Gastroesophageal sphincter (tissue), 4 donors: Measurements from ENCODE around the gene DET1. TPM values are rescaled to one million over a fixed set of nuclear protein-coding genes. Genes with fewer than 3 reads are reported as not detected.
"Not testable (repeated sequence)": the region's sequence is repeated elsewhere in the genome, so short reads cannot be mapped to it uniquely, and the experiment has no call there.

Experiments
- ATAC-seq: fragments of 150-250 bp; one replicate; pipeline ENCODE4 v1.9.1; 2016; ENCODE audit warnings: mild to moderate bottlenecking, moderate library complexity
- H3K27ac ChIP-seq, 4 donors: fragments of 200-600 bp; sonication (generic) in 3 of 4; 1 replicate in 3 of 4; 2 replicates in 1 of 4; pipeline ENCODE4 v1.5.1; 2016 to 2019
- H3K27me3 ChIP-seq: fragments of 200-600 bp; sonication (generic); one replicate; pipeline ENCODE4 v1.5.1; 2019
- H3K36me3 ChIP-seq, 2 donors: fragments of 200-600 bp; sonication (generic); one replicate each; pipeline ENCODE4 v1.5.1; 2019; ENCODE audit warnings: control low read depth in 1 of 2
- H3K4me1 ChIP-seq, 3 donors: fragments of 200-600 bp; sonication (generic); 1 replicate in 2 of 3; 2 replicates in 1 of 3; pipeline ENCODE4 v1.5.1; 2016 to 2019; ENCODE audit warnings: control low read depth in 2 of 3
- H3K4me3 ChIP-seq, 2 donors: fragments of 200-600 bp; sonication (generic); one replicate each; pipeline ENCODE4 v1.5.1; 2019; ENCODE audit warnings: mild to moderate bottlenecking in 1 of 2, moderate library complexity in 1 of 2
- H3K9me3 ChIP-seq, 3 donors: fragments of 200-600 bp; sonication (generic); one replicate each; pipeline ENCODE4 v1.5.1; 2017 to 2019; ENCODE audit warnings: control low read depth in 2 of 3
- CTCF ChIP-seq, 4 experiments: fragments of 200-600 bp in 2 of 4; fragments of 450-650 bp in 2 of 4; sonication (generic) in 1 of 4; IDR thresholded peaks; one replicate each; pipeline ENCODE4 v1.5.1; 2017 to 2019; ENCODE audit warnings: antibody characterized with exemption in 4 of 4, mild to moderate bottlenecking in 2 of 4, moderate library complexity in 2 of 4
- EP300 ChIP-seq: sonication (generic); formaldehyde crosslinking; IDR thresholded peaks from one replicate; pipeline ENCODE4 v1.6.1; 2017; ENCODE audit warnings: antibody characterized with exemption, mild to moderate bottlenecking
- POLR2A ChIP-seq, 2 donors: fragments of 450-650 bp; IDR thresholded peaks; one replicate each; pipeline ENCODE4 v1.6.1; 2017; ENCODE audit warnings: antibody characterized with exemption in 2 of 2, mild to moderate bottlenecking in 2 of 2, moderate library complexity in 1 of 2
- POLR2AphosphoS5 ChIP-seq: sonication (generic); formaldehyde crosslinking; IDR thresholded peaks from one replicate; pipeline ENCODE4 v1.6.1; 2017; ENCODE audit warnings: antibody characterized with exemption
- WGBS, 2 donors: methylation state at CpG; one replicate each; pipeline ENCODE4 v1.1.5; 2018; ENCODE audit warnings: low coverage in 1 of 2; 5-methylcytosine and 5-hydroxymethylcytosine counted together
- total RNA-seq, 4 donors: library from RNA; depleted of rRNA; stranded (reverse); fragments of >200 nt; gene quantifications; one replicate each; pipeline ENCODE4 v1.1.0, GENCODE V29; 2016

Gene DET1
- total RNA-seq, 4 donors from 2014 or later: 1.3 to 11.5 (median 6.6) TPM

- WGBS, 2 donors: 93% methylated on average over 1 of the region's 1 CpG; no CpG with 5 or more reads in 1 of the 2 donors
- Histone ChIP-seq H3K9me3 (no peaks in the 10 kb centered on the region), H3K4me3 (no peak overlapping the region), H3K4me1 (no peaks in the 10 kb centered on the region), H3K27ac (no peak overlapping the region), H3K27me3 (no peaks in the 10 kb centered on the region), H3K36me3 (peaks cover 12 to 73% of the 10 kb centered on the region in 2 donors)
- TF ChIP-seq EP300 (no peak), POLR2AphosphoS5 (no peak), POLR2A (IDR thresholded peaks at IDR 0.05) (no peak), CTCF (IDR thresholded peaks at IDR 0.05) (no peak)
- no peak for ATAC-seq
These were observed 17.4 kb downstream of the DET1 start for GRCh38 chr15:88529021-88529630.

GRCh38 chr15:88526247-88526879 is 20.1 kb downstream of the DET1 start:
- TF ChIP-seq POLR2AphosphoS5 (no peak), POLR2A (IDR thresholded peaks at IDR 0.05) (no peak), CTCF (IDR thresholded peaks at IDR 0.05) (no peak), EP300 (no peak)
- no peak for ATAC-seq
- Histone ChIP-seq H3K27ac (no peak overlapping the region), H3K27me3 (no peaks in the 10 kb centered on the region), H3K4me1 (no peaks in the 10 kb centered on the region), H3K4me3 (no peak overlapping the region), H3K9me3 (no peaks in the 10 kb centered on the region), H3K36me3 (peaks cover 12 to 72% of the 10 kb centered on the region in 2 donors)

- TF ChIP-seq EP300 (no peak), POLR2A (IDR thresholded peaks at IDR 0.05) (no peak), POLR2AphosphoS5 (no peak), CTCF (IDR thresholded peaks at IDR 0.05) (no peak)
- Histone ChIP-seq H3K9me3 (no peaks in the 10 kb centered on the region), H3K27me3 (no peaks in the 10 kb centered on the region), H3K27ac (no peak overlapping the region), H3K4me1 (no peaks in the 10 kb centered on the region), H3K4me3 (no peak overlapping the region), H3K36me3 (peaks cover 7 to 72% of the 10 kb centered on the region in 2 donors)
- ATAC-seq: no peak
These were observed 21.1 kb downstream of the DET1 start for GRCh38 chr15:88525418-88525817.

DNA sequence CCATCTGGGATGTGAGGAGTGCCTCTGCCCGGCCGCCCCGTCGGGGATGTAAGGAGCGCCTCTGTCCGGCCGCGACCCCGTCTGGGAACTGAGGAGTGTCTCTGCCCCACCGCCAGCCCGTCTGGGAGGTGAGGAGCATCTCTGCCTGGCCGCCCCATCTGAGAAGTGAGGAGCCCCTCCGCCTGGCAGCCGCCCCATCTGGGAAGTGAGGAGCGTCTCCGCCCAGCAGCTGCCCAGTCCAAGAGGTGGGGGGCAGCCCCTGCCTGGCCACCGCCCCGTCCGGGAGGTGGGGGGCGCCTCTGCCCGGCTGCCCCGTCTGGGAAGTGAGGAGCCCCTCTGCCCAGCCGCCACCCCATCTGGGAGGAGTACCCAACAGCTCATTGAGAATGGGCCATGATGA is 22.4 kb downstream of the DET1 start:
- peaks cover 7 to 61% of the 10 kb centered on the region in 2 donors for H3K36me3 ChIP-seq
- H3K4me3 ChIP-seq, H3K27me3 ChIP-seq, ATAC-seq, H3K27ac ChIP-seq, H3K9me3 ChIP-seq, H3K4me1 ChIP-seq: not testable (repeated sequence)
- WGBS, 2 donors: 90% methylated on average over 2 of the region's 23 CpGs; no CpG with 5 or more reads in 1 of the 2 donors

DNA sequence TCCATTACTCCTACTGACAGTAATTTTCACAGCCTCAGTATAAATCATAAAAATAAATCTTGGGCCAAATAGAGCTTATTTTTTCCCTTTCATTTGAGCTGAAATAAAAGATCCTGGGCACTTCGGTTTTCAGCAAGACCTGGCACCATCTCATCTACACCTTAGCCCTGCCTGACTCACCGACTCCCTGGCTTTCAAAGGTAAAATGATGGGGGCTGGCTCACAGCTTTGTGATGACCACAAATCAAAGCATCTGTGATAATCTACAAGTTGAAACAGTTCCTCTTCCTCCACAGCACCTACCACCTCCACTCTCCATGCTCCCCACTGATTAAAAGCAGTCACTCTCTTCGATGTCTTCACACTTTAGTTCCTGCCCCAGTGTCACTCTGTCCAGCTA is 27.6 kb downstream of the DET1 start:
- H3K4me3 ChIP-seq: no peak overlapping the region
- no peaks in the 10 kb centered on the region for H3K9me3 ChIP-seq
- TF ChIP-seq POLR2A (IDR thresholded peaks at IDR 0.05): no peak
- no peaks in the 10 kb centered on the region for H3K4me1 ChIP-seq
- peaks cover 0 to 44% of the 10 kb centered on the region in 2 donors for H3K36me3 ChIP-seq
- no peak for ATAC-seq
- H3K27ac ChIP-seq: no peak overlapping the region
- no peaks in the 10 kb centered on the region for H3K27me3 ChIP-seq
- 80 to 86% methylated on average over 2 to 3 of the region's 3 CpGs for WGBS, 2 donors

GRCh38 chr15:88513195-88513594 is 33.3 kb downstream of the DET1 start:
- peaks cover 0 to 76% of the 10 kb centered on the region in 2 donors for H3K36me3 ChIP-seq
- no peak overlapping the region for H3K4me3 ChIP-seq
- 79 to 90% methylated on average over 5 of the region's 5 CpGs for WGBS, 2 donors
- ATAC-seq: no peak
- no peaks in the 10 kb centered on the region for H3K9me3 ChIP-seq
- H3K27me3 ChIP-seq: no peaks in the 10 kb centered on the region
- H3K4me1 ChIP-seq: no peaks in the 10 kb centered on the region
- no peak for TF ChIP-seq EP300
- no peak for TF ChIP-seq POLR2AphosphoS5
- no peak overlapping the region for H3K27ac ChIP-seq
